NCI-H187 treated with DMSO at 0.1 percent for 48 hours (cell line): ENCODE data around the gene USP19.

Experiments used
- DNase-seq: peaks from one replicate; lab custom pipeline; 2025; lab: John Stamatoyannopoulos, UW

Gene USP19

DNA sequence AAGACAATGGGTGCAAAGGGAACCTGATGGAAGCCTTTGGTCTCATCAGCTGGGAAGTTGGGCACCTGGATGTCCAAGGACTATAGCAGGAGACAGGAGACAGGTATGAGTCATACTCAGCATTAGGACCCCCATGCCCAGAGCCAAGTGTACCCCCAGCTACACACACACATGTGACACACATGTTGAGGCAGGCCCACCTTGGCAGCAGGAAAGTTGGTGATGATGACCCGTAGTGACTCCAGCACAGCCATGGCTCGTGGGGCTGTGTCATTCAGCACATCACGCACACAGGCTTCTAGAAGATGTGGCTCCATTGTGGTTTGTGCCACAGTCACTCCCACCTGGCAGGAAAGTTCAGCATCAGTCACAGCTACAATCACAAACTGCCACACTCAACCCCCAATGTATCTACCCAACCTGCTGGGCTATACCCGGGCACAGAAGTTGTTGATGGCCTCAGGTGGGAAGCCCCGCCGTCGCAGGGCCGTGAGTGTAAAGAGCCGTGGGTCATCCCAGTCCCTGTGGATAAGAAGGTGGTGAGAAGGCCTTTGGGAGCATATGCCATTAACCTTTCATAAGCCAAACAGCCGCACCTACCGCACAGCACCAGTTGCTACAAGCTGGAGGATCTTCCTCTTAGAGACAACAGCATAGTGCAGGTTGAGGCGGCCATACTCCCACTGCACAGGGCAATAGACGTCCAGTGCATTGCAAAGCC lies 21.6 kb downstream of the USP19 start:
- DNase-seq = no peak

DNA sequence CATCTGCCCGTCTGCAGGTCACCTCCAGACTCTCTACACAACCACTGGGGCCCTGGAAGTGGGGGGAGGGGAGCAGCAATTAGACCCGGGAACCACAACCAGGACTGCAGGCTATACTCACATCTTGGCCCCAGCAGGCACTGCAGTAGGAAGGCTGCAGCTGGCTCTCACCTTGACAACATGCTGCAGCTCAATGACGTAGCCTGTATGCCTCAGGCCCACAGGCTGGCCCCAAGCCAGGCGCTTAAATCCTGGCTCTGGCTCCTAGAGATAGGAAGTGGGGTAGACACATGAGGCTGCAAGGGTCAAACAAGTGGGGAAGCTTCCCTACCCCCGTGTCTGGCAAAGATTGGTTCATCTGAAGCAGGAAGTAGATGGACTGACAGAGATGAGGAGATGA lies 22.2 kb downstream of the USP19 start:
- DNase-seq = no peak

DNA sequence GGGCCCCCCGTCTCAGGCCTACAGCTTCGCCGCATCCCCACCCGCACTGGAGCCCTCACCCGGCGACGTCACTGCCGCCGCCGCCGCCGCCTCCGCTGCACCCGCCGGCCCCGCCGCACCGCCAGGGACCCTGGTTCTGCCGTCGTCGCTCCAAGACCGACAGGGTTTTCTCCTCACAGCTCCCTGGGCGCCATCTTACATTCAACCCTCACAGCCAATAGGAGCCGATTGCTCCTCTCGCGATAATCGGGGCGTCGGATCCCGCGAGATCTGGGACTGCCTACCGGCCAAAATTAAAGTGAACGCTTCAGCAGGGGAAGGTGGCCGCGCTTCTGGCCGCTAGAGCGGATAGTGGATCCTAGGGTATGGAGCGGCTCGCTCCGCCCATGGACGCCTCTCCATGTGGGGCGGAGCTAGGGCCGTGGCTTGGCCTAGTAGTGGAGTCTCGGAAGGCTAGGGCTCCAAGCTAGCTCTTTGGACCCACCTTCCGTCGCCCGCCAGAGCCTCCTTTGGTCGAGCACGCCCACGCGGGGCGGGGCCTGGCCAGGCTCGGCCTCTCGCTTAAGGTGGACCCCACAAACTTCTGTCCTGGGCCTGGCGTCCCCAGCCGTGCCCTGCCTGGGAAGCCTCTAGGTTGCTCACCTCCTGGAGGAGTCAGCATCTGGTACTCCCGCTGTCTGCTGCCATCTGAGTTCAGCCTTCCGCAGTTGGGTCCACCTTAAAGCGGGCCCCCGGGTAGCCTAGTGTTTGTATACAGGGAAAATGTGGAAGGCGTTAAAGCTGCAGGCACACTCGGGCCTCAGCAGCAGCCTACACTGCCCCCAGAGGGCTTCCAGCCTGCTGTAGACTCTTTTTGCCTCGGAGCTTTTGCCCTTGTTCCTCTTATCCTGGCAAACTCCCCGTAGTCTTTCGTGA lies 26.5 kb downstream of the USP19 start, which contains the start of gene QRICH1:
TSS of gene QRICH1 (minus strand) at position 219 of the 915 bp plus-strand sequence. CDS start 17,054 bp downstream, outside the sequence.
- peak; percentile 77 for DNase-seq

DNA sequence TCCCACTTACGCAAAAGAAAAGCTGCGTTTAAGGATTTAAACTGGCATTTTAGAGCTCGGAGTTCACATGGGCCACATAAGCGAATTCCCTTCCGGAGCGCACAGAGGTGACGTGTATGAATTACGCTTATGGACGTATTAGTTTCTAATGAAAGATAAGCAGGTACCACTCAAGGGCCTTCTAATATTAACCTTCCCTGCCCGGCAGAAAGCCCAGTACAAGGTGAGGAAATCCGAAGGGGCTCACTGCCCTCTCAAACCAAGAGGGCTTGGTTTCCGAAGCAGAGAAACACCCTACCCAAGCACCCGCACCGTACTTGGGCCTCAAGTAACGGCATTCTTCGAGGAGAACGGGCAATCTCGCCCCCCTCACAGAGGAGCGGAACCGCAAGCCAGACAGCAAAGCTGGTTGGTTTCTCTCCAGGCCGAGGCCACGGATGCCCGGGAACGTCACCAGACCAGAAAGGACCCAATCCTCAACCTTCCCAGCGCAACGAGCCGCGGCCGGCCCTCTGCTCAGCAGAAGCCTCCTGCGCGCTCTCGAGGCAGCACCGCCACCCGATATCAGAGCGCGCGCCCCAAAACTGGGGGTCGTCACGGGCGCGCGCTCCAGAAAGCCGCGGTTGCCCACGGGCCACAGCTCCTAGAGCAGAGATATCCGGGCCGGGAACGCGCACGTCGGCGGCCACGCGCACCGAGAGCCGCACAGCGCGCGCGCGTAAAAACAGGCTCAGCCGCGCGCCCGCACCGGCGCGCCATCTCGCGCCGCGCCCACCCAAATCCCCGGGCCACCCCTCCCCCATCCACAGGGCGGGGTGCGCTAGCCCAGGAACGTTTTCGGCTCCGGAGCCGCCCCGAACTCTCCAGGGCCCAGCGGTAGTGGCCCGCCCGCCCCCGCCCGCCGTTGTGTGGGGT lies 27.4 kb downstream of the USP19 start:
- no peak for DNase-seq

DNA sequence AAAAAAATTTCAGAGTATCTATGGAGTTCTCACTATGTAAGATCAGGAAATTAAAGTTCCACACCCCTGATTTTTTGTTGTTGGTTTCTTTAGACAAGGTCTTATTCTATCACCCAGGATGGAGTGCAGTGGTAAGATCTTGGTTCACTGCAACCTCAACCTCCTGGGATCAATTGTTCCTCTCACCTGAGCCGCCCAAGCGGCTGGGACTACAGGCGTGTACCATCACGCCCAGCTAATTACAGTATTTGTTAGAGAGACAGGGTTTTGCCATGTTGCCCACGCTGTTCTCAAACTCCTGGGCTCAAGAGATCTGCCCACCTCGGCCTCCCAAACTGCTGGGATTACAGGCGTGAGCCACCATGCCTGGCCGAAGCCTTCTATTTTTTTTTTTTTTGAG lies 39.2 kb downstream of the USP19 start:
- DNase-seq = no peak

DNA sequence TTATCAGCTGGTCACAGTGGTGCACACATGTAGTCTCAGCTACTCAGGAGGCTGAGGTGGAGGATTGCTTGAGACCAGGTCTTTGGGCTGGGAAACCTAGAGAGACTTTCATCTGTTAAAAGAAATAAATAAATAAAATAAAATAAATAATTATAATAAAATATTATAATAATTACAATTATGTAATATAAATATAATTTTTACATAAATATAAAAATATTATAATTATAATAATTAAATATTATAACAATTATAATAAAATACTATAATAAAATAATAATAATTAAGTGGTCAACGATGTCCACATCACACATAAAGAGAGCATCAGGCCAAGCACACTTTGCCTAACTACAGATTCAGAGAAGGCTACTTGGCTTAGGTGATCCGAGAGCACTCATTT lies 41.4 kb downstream of the USP19 start:
- no peak for DNase-seq

DNA sequence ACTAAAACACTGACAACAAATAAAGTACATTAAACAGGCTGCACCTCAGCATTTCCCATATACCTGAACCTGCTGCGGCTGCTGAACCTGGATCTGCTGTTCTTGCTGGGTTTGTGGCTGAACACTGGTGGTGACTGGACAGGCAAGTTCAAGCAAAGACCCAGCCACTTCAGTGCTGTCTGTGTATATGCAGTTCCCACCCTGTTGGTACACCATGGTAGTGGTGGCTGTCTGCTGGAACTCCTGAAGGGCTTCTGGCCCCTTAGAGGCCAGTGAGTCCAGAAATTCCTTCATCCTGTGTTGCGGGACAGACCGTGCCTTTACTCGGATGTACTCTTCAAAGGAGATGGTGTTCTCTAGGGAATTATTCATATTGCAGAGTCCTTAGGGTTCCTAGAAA lies 44.0 kb downstream of the USP19 start:
- DNase-seq = no peak

DNA sequence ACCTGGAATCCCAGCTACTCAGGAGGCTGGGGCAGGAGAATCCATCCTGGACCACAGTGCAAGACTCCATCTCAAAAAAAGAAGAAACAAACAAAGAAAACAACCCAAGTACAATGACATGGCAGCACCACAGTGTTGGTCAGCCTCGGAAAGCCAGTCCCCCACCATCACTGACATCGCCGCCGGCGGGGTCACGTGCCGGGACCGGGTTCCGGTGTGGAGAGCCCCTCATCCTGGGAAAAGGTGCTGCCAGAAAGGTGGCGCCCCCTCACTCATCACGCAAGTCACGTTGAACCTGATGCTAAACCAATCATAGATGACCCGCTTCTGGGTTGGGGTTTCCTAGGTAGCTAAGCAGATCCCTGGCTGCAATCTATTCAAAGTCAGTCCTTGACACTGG lies 44.5 kb downstream of the USP19 start:
- no peak for DNase-seq
